GM12874 (cell line): ENCODE data around the gene ADAMTSL3.

Experiments used
- CTCF ChIP-seq: IDR thresholded peaks from 2 replicates; pipeline ENCODE4 v1.5.1; 2011; ENCODE audit warnings: low read depth, mild to moderate bottlenecking, control low read depth, low read length, moderate library complexity; ENCODE audit not compliant: insufficient read depth

The ADAMTSL3 gene

DNA sequence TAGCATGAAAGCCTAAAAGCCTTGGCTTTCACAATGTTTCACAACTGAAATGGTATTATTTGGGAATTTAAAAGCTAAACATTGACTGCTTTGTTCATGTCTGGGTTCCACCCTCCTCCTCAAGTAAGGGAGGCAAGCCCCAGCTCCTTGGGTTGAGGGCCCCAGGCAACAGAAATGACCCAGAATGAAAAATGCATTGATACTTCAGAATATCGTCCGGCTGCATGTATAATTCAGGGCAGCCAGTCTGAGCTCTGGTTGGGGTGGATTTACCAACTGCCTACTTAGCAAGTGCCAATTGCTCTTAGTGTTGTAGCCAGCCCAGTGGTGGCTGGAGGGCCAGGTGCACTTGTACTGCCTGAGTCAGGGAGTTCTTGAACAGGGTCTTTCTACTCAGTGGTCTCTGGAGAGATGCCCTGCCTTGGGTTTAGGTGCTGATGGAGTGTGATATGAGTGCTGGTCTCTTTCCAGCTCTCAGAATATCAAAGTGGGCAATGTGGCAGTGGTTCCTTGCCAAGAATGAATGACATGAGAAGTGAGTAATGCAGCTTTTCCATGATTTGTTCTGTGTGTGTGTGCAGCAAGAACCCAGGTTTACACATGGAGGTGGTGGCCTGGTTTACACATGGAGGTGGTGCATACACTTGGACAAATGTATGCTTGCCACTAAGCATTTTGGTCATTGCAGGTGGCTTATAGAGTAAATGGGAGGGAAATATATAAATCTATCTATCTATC, 40.9 kb upstream of the ADAMTSL3 start:
- TF ChIP-seq CTCF = no peak

- no peak for TF ChIP-seq CTCF
Observed at GRCh38 chr15:83613714-83614113, 40.2 kb upstream of the ADAMTSL3 start.

DNA sequence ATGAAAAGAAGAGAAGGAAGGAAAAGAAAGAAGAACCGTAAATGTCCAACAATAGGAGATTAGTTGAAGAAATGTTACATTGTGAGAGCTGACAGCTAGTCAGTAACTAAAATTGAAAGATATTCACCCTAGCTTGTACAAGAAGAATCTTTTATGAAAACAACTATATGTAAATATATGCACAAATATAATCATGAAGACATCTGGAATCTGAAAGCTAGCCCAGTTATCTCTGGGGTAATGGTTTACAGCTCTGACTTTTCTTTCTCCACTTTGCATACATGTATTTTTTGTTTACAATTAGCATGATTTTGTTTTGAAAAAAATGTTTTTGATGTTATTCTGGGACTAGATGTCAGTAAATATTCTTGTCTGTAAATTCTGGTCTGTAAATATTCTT, 37.1 kb upstream of the ADAMTSL3 start:
- TF ChIP-seq CTCF = no peak

GRCh38 chr15:83626171-83626802, 27.6 kb upstream of the ADAMTSL3 start:
- TF ChIP-seq CTCF = no peak

DNA sequence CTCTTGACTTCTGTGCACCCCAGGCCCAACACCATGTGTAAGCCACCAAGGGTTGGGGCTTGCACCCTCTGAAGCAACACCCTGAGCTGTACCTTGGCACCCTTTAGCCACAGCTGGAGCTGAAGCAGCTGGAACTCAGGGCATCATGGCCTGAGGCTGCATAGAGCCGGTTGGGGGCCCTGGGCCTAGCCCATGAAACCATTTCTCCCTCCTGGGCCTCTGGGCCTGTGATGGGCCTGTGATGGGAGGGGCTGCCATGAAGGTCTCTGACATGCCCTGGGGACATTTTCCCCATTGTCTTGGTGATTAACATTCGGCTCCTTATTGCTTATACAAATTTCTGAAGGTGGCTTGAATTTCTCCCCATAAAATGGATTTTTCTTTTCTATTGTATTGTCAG, 22.4 kb upstream of the ADAMTSL3 start:
- TF ChIP-seq CTCF = no peak

DNA sequence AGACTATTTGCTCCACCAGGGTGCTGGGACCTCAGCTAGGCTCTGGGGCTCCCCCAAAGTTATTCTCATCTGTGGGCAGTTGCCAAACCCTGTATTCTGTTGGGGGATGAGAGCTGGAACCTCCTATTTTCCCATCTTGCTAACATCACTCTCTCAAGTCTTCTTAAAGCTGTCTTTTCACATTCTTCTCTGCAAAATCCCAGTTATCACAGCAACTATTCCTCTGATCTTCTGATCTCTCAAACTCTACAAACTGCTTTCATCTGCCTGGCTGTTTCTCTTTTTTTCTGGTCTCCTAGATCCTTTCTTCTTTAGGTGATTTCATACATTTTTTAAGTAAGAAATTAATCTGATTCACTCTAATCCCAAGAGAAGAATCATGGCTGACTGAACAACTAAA, 10.7 kb upstream of the ADAMTSL3 start:
- no peak for TF ChIP-seq CTCF

- TF ChIP-seq CTCF = no peak
Observed at GRCh38 chr15:83644439-83644838, 9.5 kb upstream of the ADAMTSL3 start.
